HepG2 (cell line): ENCODE results near the gene SLA2. TPM values are rescaled to one million over a fixed set of nuclear protein-coding genes. Genes with fewer than 3 reads are reported as not detected.

Source experiments
- ATAC-seq: fragments of 200-7000 bp; cut with Tn5 transposase; 3 replicates; pipeline ENCODE4 v1.9.1; 2020; ENCODE audit warnings: mild to moderate bottlenecking, moderate library complexity
- BruUV-seq: library from RNA; stranded (reverse); fragments of 400-500 nt; replicated peaks from 2 replicates; lab custom pipeline; 2021; lab: Mats Ljungman, UMichigan
- CTCF ChIA-PET: fragments of 300-600 bp; formaldehyde crosslinking; extraction: SDS; loops from one replicate; lab custom pipeline; 2021; ENCODE audit warnings: low total read pairs, inconsistent platforms, low intra/inter-chr PET ratio; lab: Yijun Ruan, JAX
- POLR2A ChIA-PET: fragments of 350-600 bp; sonication (Branson Sonifier 250); formaldehyde crosslinking; loops from one replicate; lab custom pipeline; 2020; ENCODE audit warnings: antibody characterized with exemption, inconsistent platforms; lab: Yijun Ruan, JAX
- DNase-seq: peaks from one replicate; pipeline ENCODE4 v3.0.0-alpha.2; 2015; ENCODE audit warnings: low spot score
- FAIRE-seq: peaks from 3 replicates; lab custom pipeline; 2011; peaks lifted over from hg19 to GRCh38; lab: Jason Lieb, UNC
- H2AFZ ChIP-seq: one replicate; pipeline ENCODE4 v1.6.1; 2011; ENCODE audit warnings: low read length, inconsistent platforms
- H3K27ac ChIP-seq: fragments of 300-600 bp; 3 replicates; pipeline ENCODE4 v1.8.0; 2011; ENCODE audit warnings: mixed run types, mild to moderate bottlenecking, mixed read lengths, low read length, inconsistent platforms; ENCODE audit not compliant: insufficient read depth; ENCODE audit errors: extremely low read length
- H3K27me3 ChIP-seq, 2 experiments: fragments of 200-600 bp in 1 of 2; 2 replicates in 1 of 2; 3 replicates in 1 of 2; pipeline versions ENCODE4 v1.6.0 to v1.8.0; 2011; ENCODE audit warnings: low read length in 2 of 2, mild to moderate bottlenecking in 2 of 2, moderate library complexity in 2 of 2, inconsistent platforms in 1 of 2; ENCODE audit not compliant: insufficient read depth in 2 of 2, control insufficient read depth in 1 of 2
- H3K36me3 ChIP-seq, 2 experiments: fragments of 200-600 bp in 1 of 2; replicated peaks in 1 of 2; 2 replicates in 1 of 2; 3 replicates in 1 of 2; pipeline versions ENCODE4 v1.5.1 to v1.8.0; 2011; ENCODE audit warnings: low read length in 2 of 2, inconsistent platforms in 1 of 2; ENCODE audit not compliant: insufficient read depth in 2 of 2, control insufficient read depth in 1 of 2
- H3K4me1 ChIP-seq: 2 replicates; pipeline ENCODE4 v1.5.1; 2012; ENCODE audit warnings: low read length, inconsistent platforms; ENCODE audit not compliant: insufficient read depth
- H3K4me2 ChIP-seq: 2 replicates; pipeline ENCODE4 v1.6.0; 2011; ENCODE audit warnings: low read depth, low read length, inconsistent platforms
- H3K4me3 ChIP-seq, 3 experiments: fragments of 200-600 bp in 1 of 3; sonication (generic), shearing (Covaris generic) in 1 of 3; replicated peaks in 1 of 3; 2 replicates each; pipeline ENCODE4 v1.5.1; 2011 to 2016; ENCODE audit warnings: low read length in 3 of 3, inconsistent platforms in 2 of 3, low read depth in 2 of 3, mild to moderate bottlenecking in 2 of 3, control low read depth in 1 of 3, mixed read lengths in 1 of 3; ENCODE audit not compliant: insufficient read depth in 1 of 3
- H3K79me2 ChIP-seq: one replicate; pipeline ENCODE4 v1.6.1; 2011; ENCODE audit warnings: low read length, inconsistent platforms; ENCODE audit not compliant: insufficient read depth
- H3K9ac ChIP-seq: 2 replicates; pipeline ENCODE4 v1.6.0; 2011; ENCODE audit warnings: mild to moderate bottlenecking, low read depth, low read length, inconsistent platforms; ENCODE audit not compliant: insufficient read depth
- H3K9me3 ChIP-seq: 2 replicates; pipeline ENCODE4 v1.5.1; 2012; ENCODE audit warnings: mild to moderate bottlenecking, low read length
- H4K20me1 ChIP-seq: 2 replicates; pipeline ENCODE4 v1.6.0; 2011; ENCODE audit warnings: inconsistent platforms, mild to moderate bottlenecking, low read length, moderate library complexity; ENCODE audit not compliant: insufficient read depth
- ATF7 ChIP-seq, 2 experiments: fragments of 450-650 bp in 1 of 2; sonication (generic) in 1 of 2; formaldehyde crosslinking in 1 of 2; IDR thresholded peaks; 2 replicates each; pipeline versions ENCODE4 v1.4.0 to v1.6.1; 2016 to 2020; ENCODE audit warnings: antibody characterized with exemption in 1 of 2, mild to moderate bottlenecking in 1 of 2, missing genetic modification reagents in 1 of 2
- FOXO4 ChIP-seq: sonication (generic); formaldehyde crosslinking; conservative IDR thresholded peaks from 2 replicates; pipeline ENCODE4 v1.8.1; 2023; ENCODE audit warnings: missing genetic modification reagents
- MNT ChIP-seq: fragments of 450-650 bp; IDR thresholded peaks from 2 replicates; pipeline ENCODE4 v1.6.1; 2016
- ZNF720 ChIP-seq: sonication (generic); formaldehyde crosslinking; IDR thresholded peaks from 2 replicates; pipeline ENCODE4 v1.4.0; 2020; ENCODE audit warnings: missing genetic modification reagents
- ZNF737 ChIP-seq: sonication (generic); formaldehyde crosslinking; IDR thresholded peaks from 2 replicates; pipeline ENCODE4 v1.5.0; 2020; ENCODE audit warnings: missing genetic modification reagents, mild to moderate bottlenecking, borderline replicate concordance
- WGBS: methylation state at CpG from one replicate; pipeline ENCODE4 v1.1.6; 2017; ENCODE audit warnings: low lambda C conversion rate; 5-methylcytosine and 5-hydroxymethylcytosine counted together
- in situ Hi-C: cut with HindIII; loops from 2 replicates; pipeline ENCODE4 v1.10.0; 2017; ENCODE audit warnings: low pct_unique_long_range_greater_than_20kb; ENCODE audit not compliant: extremely low pct_ligation_motif_present
- intact Hi-C: fragments of 100-400 bp; cut with micrococcal nuclease; formaldehyde crosslinking; loops from one replicate; pipeline ENCODE4 v1.10.0; 2022; ENCODE audit not compliant: unreplicated experiment
- polyA plus RNA-seq, 8 experiments: library from polyadenylated mRNA; depleted of rRNA in 3 of 8; stranded (reverse) in 7 of 8; unstranded in 1 of 8; fragments of >200 nt; fragmentation: Illumina TruSeq in 4 of 8; extraction: Trizol in 4 of 8; gene quantifications; 2 replicates each; pipeline versions ENCODE4 v1.2.1 to v1.2.3, GENCODE V29; 2011 to 2016; ENCODE audit warnings: low read depth in 4 of 8, missing spikeins in 1 of 8, mixed read lengths in 1 of 8; ENCODE audit not compliant: insufficient read depth in 1 of 8
- total RNA-seq, 5 experiments: library from RNA; depleted of rRNA; stranded (reverse); fragments of >200 nt; fragmentation: Illumina TruSeq; extraction: Trizol; gene quantifications; 2 replicates each; pipeline ENCODE4 v1.2.3, GENCODE V29; 2016; ENCODE audit warnings: low read depth in 1 of 5

Gene SLA2
- total and polyA plus RNA-seq, 2 of the 13 experiments (the other 11 are each of a cell fraction or from before 2014, with no cell fraction given): 1.6 to 3.6 TPM

DNA sequence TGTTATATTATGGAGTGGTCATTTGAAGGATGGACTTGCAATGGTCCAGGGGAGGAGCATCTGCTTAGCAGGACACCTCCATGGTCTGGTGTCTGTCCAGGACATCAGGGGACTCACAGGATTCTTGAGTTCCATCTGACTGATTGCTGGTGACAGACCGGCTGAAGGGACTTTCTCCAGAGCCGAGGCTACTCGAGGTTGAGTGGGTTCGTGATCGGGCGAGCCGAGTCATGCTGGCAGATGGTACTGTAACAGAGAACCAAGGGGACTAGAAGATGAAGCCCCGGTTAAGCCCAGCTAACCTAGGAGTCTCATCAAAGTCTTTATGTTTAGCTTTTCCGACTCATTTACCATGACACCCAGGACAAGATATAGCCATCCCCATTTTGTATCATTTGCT lies 7.5 kb upstream of the SLA2 start:
- in situ Hi-C loops: no loop called here
- BruUV-seq: no TSS peak
- POLR2A ChIA-PET: no interaction called here

More for the DNA sequence above, 7.5 kb upstream of the SLA2 start:
- no peak for ATAC-seq
- Histone ChIP-seq H3K27ac (no peak overlapping the region), H3K27me3 (no peaks in the 10 kb centered on the region), H3K9me3 (no peaks in the 10 kb centered on the region), H3K4me1 (peaks cover 9% of the 10 kb centered on the region; the same call in 1 of the 2 replicates), H3K79me2 (no peaks in the 10 kb centered on the region), H3K9ac (no peak overlapping the region), H4K20me1 (no peaks in the 10 kb centered on the region), H2AFZ (no peak overlapping the region), H3K4me3 (no peak overlapping the region), H3K4me2 (no peak overlapping the region), H3K36me3 (peaks cover 10 to 23% of the 10 kb centered on the region in 2 experiments)
- intact Hi-C loops: no loop called here
- FAIRE-seq: no peak
- TF ChIP-seq MNT: no peak
- TF ChIP-seq ATF7 (IDR thresholded peaks at IDR 0.05): no peak
- TF ChIP-seq ATF7 (CRISPR knock-in tag; IDR thresholded peaks at IDR 0.05): no peak
- 0 out of 2 replicates have a peak, but pooled peaks have one; percentile 12 for TF ChIP-seq FOXO4
- no peak for TF ChIP-seq ZNF720 (CRISPR knock-in tag)
- TF ChIP-seq ZNF737 (CRISPR knock-in tag): no peak
- 96% methylated on average over 9 of the region's 9 CpGs for WGBS
- CTCF ChIA-PET: no interaction called here
- no peak for DNase-seq
